EL (cell line): Measurements from ENCODE around the gene CD74.

Source experiments
- DNase-seq: peaks from one replicate; pipeline ENCODE4 v3.0.0-alpha.2; 2016

CD74 gene

DNA sequence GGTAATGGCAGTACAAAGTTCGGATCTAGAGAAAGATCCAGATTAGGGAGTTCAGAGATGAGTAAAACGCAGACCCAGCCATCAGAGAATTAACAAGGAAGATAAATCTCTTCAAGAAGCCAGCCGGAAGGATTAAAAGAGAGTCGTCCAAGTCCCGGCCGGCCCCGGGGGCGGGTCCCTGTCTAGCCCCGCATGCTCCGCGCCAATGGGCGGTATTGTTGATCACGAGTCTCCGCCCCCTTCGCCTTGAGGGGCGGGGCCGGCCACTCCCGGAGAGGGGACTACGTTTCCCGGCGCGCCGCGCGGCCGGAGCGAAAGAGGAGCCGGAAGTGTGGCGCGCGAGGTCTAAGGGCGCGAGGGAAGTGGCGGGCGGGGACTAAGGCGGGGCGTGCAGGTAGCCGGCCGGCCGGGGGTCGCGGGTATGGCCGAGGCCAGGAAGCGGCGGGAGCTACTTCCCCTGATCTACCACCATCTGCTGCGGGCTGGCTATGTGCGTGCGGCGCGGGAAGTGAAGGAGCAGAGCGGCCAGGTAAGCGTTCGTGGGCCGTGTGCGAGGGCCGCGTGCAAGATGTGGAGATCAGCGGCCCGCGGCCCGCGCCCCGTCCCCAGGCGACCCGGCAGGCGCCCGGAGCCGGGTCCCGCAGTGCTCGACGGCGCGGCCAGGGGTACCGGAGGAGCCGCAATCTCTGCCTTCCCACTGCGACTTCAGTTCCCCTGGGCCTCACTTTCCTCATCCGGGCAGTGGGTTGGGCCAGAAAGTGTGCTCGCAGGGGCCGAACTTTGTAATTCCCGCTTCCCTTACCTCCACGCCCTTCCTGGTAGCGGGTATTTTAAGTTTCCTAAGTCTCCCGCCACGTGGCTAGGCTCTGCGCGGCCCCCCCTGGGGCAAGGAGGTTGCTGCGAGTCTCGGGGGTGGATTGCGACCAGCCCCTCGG is 55.1 kb downstream of the CD74 start, which contains the start of gene TCOF1:
Gene TCOF1 (plus strand): TSS at position 372 of the 935 bp plus-strand sequence. CDS start 50 bp downstream, at position 422.
- peak; percentile 96 for DNase-seq

GRCh38 chr5:150356575-150357294 is 56.0 kb downstream of the CD74 start:
- no peak for DNase-seq

DNA sequence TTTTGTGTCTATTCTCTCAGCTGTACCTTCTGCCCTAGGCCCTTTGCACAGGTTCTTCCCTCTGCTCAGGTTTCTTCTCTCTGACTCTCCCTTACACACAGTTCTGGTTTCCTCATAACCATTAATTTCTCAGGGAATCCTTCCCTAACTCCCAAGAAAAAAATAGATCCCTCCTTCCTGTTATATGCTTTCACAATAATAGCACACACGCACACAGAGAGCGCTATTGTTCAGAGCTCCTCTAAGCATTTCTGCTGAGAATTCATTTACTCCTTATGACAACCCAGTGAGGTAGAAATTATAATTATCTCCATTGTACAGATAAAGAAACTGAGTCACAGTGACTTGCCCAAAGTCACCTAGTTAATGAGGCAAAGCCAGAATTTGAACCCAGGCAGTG is 56.9 kb downstream of the CD74 start:
- DNase-seq, result no peak

GRCh38 chr5:150353032-150353675 is 59.6 kb downstream of the CD74 start:
- DNase-seq, result no peak

DNA sequence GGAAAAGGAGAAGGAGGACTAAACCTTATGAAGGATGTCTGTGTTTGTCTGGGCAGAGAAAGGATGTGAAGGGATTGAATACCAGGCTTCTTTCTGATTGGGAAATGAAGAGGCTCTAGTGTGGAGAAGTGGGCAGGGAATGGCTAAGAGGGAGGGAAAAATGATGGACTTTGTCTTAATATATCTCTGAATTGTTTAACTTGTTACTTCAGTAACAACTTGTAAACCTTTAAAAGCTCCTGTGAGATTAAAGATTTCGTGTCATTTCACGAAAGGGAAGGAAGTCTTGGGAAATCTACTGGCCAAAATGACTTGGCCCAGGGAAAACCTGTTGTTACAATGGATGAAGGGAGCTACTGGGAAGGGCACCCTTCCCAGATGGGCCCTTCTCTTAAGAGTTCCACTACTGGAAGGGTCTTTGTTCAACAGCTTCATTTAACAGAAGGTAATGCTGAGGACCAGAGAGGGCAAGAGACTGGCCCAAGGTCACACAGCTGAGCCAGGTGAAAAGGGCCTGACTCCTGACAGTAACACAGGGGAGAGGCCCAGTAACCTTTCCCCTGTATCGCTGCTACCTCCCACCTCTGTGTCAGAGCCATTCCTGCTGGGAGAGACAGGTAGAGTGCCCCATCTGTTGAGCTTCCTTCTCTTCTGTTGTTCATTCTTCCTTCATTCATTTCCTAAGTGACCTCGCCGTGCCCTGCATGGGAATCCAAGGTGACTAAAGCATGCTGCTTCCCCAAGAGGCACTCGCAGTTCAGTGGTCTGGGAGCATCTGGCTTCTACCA is 60.3 kb downstream of the CD74 start:
- peak; percentile 19 for DNase-seq
